GM13977 (cell line): ENCODE data around the gene PLK3.

Source experiments
- DNase-seq: peaks from one replicate; pipeline ENCODE4 v3.0.0; 2012; ENCODE audit warnings: low spot score
- in situ Hi-C: fragments of 300-500 bp; cut with MboI; formaldehyde crosslinking; loops from one replicate; pipeline ENCODE4 v1.12.0; 2022; ENCODE audit warnings: low sequenced_read_pairs, low pct_unique_long_range_greater_than_20kb, mixed read lengths, inconsistent platforms; ENCODE audit not compliant: unreplicated experiment
- TF ChIP-seq, protein P1 (sequence below): IDR thresholded peaks from 2 replicates; pipeline ENCODE4 v1.5.1; 2012; ENCODE audit warnings: mild to moderate bottlenecking, control low read depth; ENCODE audit not compliant: insufficient read depth; ENCODE audit errors: extremely low read depth, missing control alignments

PLK3 gene

GRCh38 chr1:44798481-44799365 lies 1.5 kb upstream of the PLK3 start:
- TF ChIP-seq, protein P1, sequence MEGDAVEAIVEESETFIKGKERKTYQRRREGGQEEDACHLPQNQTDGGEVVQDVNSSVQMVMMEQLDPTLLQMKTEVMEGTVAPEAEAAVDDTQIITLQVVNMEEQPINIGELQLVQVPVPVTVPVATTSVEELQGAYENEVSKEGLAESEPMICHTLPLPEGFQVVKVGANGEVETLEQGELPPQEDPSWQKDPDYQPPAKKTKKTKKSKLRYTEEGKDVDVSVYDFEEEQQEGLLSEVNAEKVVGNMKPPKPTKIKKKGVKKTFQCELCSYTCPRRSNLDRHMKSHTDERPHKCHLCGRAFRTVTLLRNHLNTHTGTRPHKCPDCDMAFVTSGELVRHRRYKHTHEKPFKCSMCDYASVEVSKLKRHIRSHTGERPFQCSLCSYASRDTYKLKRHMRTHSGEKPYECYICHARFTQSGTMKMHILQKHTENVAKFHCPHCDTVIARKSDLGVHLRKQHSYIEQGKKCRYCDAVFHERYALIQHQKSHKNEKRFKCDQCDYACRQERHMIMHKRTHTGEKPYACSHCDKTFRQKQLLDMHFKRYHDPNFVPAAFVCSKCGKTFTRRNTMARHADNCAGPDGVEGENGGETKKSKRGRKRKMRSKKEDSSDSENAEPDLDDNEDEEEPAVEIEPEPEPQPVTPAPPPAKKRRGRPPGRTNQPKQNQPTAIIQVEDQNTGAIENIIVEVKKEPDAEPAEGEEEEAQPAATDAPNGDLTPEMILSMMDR: no peak
- no peak for DNase-seq
- in situ Hi-C loops: no loop called here

- no peak for DNase-seq
- TF ChIP-seq, protein P1: no peak
- in situ Hi-C loops: no loop called here
Observed at GRCh38 chr1:44801491-44802305, 1.5 kb downstream of the PLK3 start.

GRCh38 chr1:44802306-44803061 lies 2.3 kb downstream of the PLK3 start:
- TF ChIP-seq, protein P1: no peak
- no peak for DNase-seq
- in situ Hi-C loops: no loop called here

DNA sequence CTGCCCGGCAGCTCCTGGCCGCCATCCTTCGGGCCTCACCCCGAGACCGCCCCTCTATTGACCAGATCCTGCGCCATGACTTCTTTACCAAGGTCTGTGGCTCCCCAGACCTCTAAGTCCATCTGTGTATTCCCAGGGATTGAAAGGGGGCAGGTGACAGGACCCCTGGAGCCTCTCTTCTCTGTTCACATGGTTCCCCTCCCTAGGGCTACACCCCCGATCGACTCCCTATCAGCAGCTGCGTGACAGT lies 2.8 kb downstream of the PLK3 start:
- in situ Hi-C loops: no loop called here
- TF ChIP-seq, protein P1: no peak
- DNase-seq: no peak

DNA sequence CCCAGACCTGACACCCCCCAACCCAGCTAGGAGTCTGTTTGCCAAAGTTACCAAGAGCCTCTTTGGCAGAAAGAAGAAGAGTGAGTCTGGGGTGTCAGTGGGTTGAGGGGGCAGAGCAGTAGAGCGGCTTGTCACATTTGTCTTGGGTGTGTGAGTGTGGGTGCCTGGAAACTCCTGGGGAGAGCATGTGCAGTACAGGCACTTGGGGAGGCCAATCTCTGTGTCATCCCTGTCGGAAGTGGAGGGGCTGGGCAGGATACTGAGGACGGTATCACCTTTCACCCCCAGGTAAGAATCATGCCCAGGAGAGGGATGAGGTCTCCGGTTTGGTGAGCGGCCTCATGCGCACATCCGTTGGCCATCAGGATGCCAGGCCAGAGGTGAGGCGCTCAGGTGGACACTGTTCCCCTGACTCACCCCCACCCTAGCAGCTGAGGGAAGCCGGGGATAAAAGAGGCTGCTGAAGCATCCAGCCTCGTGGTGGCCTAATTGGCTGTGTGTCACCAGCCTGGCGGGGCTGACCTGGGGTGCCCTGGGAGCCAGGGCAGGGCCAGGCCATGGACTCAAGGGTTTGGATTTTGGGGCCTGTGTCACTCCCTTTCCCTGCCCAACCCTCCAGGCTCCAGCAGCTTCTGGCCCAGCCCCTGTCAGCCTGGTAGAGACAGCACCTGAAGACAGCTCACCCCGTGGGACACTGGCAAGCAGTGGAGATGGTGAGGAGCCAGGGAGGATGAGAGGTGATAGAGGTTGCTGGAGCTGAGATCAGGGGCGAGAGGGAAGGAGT lies 3.3 kb downstream of the PLK3 start:
- no peak for DNase-seq
- in situ Hi-C loops: no loop called here
- TF ChIP-seq, protein P1: no peak
